ENCODE results near the gene TBCD. TPM values are rescaled to one million over a fixed set of nuclear protein-coding genes. Genes with fewer than 3 reads are reported as not detected.
A peak's percentile ranks its signal among the peaks of the same experiment; 100 is the strongest.

The TBCD gene
- total RNA-seq, 2 donors from 2014 or later, result 55.0 to 55.5 TPM

DNA sequence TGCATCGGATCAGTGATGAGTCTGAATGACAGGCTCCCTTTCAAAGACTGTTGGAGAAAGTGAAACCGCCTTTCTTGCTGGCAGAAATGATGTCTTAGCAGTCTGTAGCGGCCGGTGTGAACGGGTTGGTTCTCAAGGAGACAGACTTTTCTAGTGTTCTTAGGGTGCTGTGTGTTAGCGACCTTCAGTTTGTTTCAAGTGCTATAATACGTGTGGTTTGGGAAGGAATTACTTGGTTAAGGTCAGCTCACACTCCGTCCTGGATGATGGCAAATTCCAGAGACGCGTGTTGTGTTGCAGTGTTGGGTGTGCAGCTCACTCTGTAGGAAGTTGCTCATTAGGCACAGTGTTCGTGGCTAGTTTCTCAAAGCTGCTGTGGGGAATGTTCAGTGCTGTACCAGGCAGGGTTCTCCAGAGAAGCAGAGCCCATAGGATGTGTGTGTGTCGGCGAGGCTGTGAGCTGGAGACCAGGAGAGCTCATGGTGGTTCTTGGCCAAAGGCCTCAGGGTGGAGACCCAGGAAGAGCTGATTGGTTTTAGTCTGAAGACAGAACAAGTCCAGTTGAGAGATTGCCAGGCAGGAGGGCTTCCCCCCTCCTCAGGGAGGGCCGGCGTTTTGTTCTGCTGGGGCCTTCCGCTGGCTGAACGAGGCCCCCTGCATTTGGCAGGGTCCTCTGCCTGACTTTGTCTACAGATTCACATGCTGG lies 50.4 kb downstream of the TBCD start:
- ATAC-seq (ENCODE audit: insufficient number of reproducible peaks, low FRiP score, low read depth), result no peak
- peaks cover 14% of the 10 kb centered on the region for H3K36me3 ChIP-seq
- H3K4me3 ChIP-seq, result no peak overlapping the region
- H3K9me3 ChIP-seq, result no peaks in the 10 kb centered on the region
- no peaks in the 10 kb centered on the region for H3K4me1 ChIP-seq (ENCODE audit: control insufficient read depth in 1 of 2, low read depth in 2 of 2)
- no peak overlapping the region for H3K27ac ChIP-seq
- DNase-seq (ENCODE audit: low spot score), result no peak
- TF ChIP-seq CTCF (IDR thresholded peaks at IDR 0.05), result no peak
- no peaks in the 10 kb centered on the region for H3K27me3 ChIP-seq (replicated peaks; ENCODE audit: insufficient read depth)

- H3K36me3 ChIP-seq, result peaks cover 14% of the 10 kb centered on the region
Observed at GRCh38 chr17:82803185-82803584, 51.3 kb downstream of the TBCD start.

DNA sequence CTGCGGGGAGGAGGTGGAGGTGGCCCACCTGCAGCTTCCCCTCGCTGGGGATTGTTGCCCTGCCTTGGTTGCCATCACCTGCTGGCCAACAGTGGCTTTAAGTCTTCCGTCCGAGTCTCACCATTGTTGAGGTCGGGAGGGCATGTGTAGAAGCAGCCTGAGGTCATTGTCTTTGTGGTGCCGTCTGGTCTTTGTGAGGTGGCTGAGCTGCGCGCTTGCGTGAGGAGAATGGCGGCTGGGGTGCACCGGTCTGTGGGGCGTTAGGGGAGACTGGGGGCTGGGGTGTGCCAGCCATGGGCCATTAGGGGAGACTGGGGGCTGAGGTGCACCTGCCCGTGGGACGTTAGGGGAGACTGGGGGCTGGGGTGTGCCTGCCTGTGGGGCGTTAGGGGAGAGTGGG lies 51.7 kb downstream of the TBCD start:
- no peak for TF ChIP-seq CTCF (IDR thresholded peaks at IDR 0.05)
- ATAC-seq (ENCODE audit: insufficient number of reproducible peaks, low FRiP score, low read depth) (no peak), DNase-seq (ENCODE audit: low spot score) (no peak)
- no peaks in the 10 kb centered on the region for H3K27me3 ChIP-seq (replicated peaks; ENCODE audit: insufficient read depth)
- no peaks in the 10 kb centered on the region for H3K4me1 ChIP-seq (ENCODE audit: control insufficient read depth in 1 of 2, low read depth in 2 of 2)
- no peak overlapping the region for H3K4me3 ChIP-seq
- no peak overlapping the region for H3K27ac ChIP-seq
- peaks cover 14% of the 10 kb centered on the region for H3K36me3 ChIP-seq
- H3K9me3 ChIP-seq, result no peaks in the 10 kb centered on the region

More at GRCh38 chr17:82803185-82803584, 51.3 kb downstream of the TBCD start:
- TF ChIP-seq CTCF (IDR thresholded peaks at IDR 0.05), result no peak
- no peak overlapping the region for H3K27ac ChIP-seq
- ATAC-seq (ENCODE audit: insufficient number of reproducible peaks, low FRiP score, low read depth) (no peak), DNase-seq (ENCODE audit: low spot score) (no peak)
- no peaks in the 10 kb centered on the region for H3K9me3 ChIP-seq
- no peaks in the 10 kb centered on the region for H3K4me1 ChIP-seq (ENCODE audit: control insufficient read depth in 1 of 2, low read depth in 2 of 2)
- no peaks in the 10 kb centered on the region for H3K27me3 ChIP-seq (replicated peaks; ENCODE audit: insufficient read depth)
- H3K4me3 ChIP-seq, result no peak overlapping the region

DNA sequence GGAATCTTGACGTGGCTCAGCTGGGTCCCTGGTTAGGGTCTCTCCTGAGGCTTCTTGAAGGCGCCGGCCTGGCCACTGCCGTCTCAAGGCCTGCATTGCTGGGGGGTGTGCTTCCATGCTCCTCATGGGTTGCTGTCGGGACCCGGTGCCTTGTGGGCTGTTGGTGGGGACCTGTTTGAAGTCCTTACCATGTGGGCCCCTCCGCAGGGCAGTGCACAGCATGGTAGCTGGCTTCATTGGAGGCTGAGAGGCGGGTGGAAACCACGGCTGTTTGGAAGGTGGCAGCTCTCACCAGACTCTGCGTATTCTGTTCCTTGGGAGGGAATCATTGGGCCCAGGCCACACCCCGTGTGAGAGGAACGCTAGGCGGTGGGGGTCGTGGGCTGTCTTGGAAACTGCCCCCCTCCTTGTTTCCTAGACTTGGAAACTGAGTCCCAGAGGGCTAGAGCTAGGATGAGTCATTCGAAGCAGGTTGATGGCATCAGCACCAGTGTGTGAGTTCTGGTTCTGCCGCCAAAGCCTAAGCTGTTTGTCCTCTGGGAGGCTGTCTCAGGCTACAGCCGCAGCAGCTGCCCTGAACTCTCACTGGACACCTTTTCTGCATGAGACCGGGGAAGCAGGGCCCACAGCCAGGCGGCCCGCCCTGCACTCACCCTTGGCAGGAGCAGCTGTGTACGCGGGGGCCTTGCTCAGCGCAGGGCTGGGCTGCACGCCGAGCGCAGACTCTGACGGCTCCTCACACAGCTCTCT lies 52.8 kb downstream of the TBCD start:
- no peaks in the 10 kb centered on the region for H3K9me3 ChIP-seq
- no peak for TF ChIP-seq CTCF (IDR thresholded peaks at IDR 0.05)
- H3K36me3 ChIP-seq, result peaks cover 9% of the 10 kb centered on the region
- no peak overlapping the region for H3K4me3 ChIP-seq
- DNase-seq (ENCODE audit: low spot score) (no peak), ATAC-seq (ENCODE audit: insufficient number of reproducible peaks, low FRiP score, low read depth) (no peak)
- H3K27me3 ChIP-seq (replicated peaks; ENCODE audit: insufficient read depth), result no peaks in the 10 kb centered on the region
- peak overlapping the region in 1 of 2 donors; percentile 30 for H3K27ac ChIP-seq
- H3K4me1 ChIP-seq (ENCODE audit: control insufficient read depth in 1 of 2, low read depth in 2 of 2), result peaks cover 3 to 5% of the 10 kb centered on the region in 2 donors

GRCh38 chr17:82805254-82805653 lies 53.4 kb downstream of the TBCD start:
- Histone ChIP-seq H3K4me3 (no peak overlapping the region), H3K9me3 (no peaks in the 10 kb centered on the region), H3K27me3 (replicated peaks; ENCODE audit: insufficient read depth) (no peaks in the 10 kb centered on the region), H3K4me1 (ENCODE audit: control insufficient read depth in 1 of 2, low read depth in 2 of 2) (peaks cover 6 to 9% of the 10 kb centered on the region in 2 donors), H3K36me3 (peaks cover 8% of the 10 kb centered on the region), H3K27ac (no peak overlapping the region)
- no peak for ATAC-seq (ENCODE audit: insufficient number of reproducible peaks, low FRiP score, low read depth)
- no peak for TF ChIP-seq CTCF (IDR thresholded peaks at IDR 0.05)
- no peak for DNase-seq (ENCODE audit: low spot score)
